HuH-7 (cell line): ENCODE measurements around the gene GDA.
A peak's percentile ranks its signal among the peaks of the same experiment; 100 is the strongest.
"Not testable (repeated sequence)": the region's sequence is repeated elsewhere in the genome, so short reads cannot be mapped to it uniquely, and the experiment has no call there.

Source experiments
- DNase-seq: peaks from one replicate; pipeline ENCODE4 v3.0.0; 2011; ENCODE audit warnings: low spot score

The GDA gene

GRCh38 chr9:72278959-72279358 is 129.7 kb downstream of the GDA start:
- DNase-seq = no peak

GRCh38 chr9:72280913-72281500 is 131.8 kb downstream of the GDA start:
- peak; percentile 48 for DNase-seq

- DNase-seq = no peak
These were observed 140.2 kb downstream of the GDA start for GRCh38 chr9:72289401-72289800.

- no peak for DNase-seq
These were observed 141.1 kb downstream of the GDA start for GRCh38 chr9:72290311-72290710.

- not testable (repeated sequence) for DNase-seq
These were observed 142.3 kb downstream of the GDA start for GRCh38 chr9:72291576-72291975.

GRCh38 chr9:72292256-72292682 is 143.0 kb downstream of the GDA start:
- DNase-seq = no peak

GRCh38 chr9:72292874-72293607 is 143.8 kb downstream of the GDA start:
- DNase-seq = no peak

- DNase-seq = no peak
These were observed 145.7 kb downstream of the GDA start for GRCh38 chr9:72294936-72295335.

- no peak for DNase-seq
These were observed 148.3 kb downstream of the GDA start for GRCh38 chr9:72297516-72297915.

- no peak for DNase-seq
These were observed 149.9 kb downstream of the GDA start for GRCh38 chr9:72299017-72299603.

GRCh38 chr9:72300873-72301272 is 151.6 kb downstream of the GDA start:
- no peak for DNase-seq
